Neuron (in vitro differentiated cells): Measurements from ENCODE around the gene TPX2.

Source experiments
- H2AFZ ChIP-seq: one replicate; pipeline ENCODE4 v1.6.1; 2013; ENCODE audit warnings: low read depth, mild to moderate bottlenecking, inconsistent platforms, low read length, moderate library complexity
- H3K27me3 ChIP-seq: one replicate; pipeline ENCODE4 v1.6.1; 2013; ENCODE audit warnings: low read length; ENCODE audit not compliant: insufficient read depth
- H3K36me3 ChIP-seq: one replicate; pipeline ENCODE4 v1.6.1; 2013; ENCODE audit warnings: low read length; ENCODE audit not compliant: insufficient read depth
- H3K4me1 ChIP-seq: one replicate; pipeline ENCODE4 v1.6.1; 2013; ENCODE audit warnings: low read length; ENCODE audit not compliant: insufficient read depth
- H3K4me3 ChIP-seq: 2 replicates; pipeline ENCODE4 v1.5.1; 2013; ENCODE audit warnings: mild to moderate bottlenecking, low read length, moderate library complexity
- H3K9me3 ChIP-seq: one replicate; pipeline ENCODE4 v1.6.1; 2013; ENCODE audit warnings: low read length

The TPX2 gene

DNA sequence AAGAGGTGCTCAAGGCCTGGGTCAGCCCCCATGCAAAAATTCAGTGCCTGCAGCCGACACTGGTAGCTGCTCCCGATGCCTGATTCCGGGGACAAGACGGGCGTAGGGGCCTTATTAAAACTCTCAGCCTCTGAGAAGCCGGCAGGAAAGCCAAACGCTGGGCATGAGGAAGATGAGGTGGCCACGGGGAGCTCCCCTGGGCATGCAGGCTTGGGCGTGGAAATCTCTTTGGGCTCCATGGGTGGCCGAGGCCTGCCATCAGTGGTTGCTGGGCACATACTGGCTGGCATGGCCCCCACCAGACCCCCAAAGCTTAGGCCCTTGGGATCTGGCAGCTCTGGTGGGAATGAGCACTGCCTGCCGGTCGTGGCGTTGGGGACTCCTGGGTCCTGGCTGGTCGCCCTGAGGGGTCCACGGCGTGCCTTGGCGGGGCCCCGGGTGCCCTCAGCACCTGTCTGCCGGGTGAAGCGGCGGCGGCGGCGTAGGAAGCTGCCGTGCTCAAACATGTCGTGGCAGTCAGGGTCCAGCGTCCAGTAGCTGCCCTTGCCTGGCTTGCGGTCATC, 105.7 kb downstream of the TPX2 start:
- Histone ChIP-seq H3K9me3 (no peaks in the 10 kb centered on the region), H2AFZ (no peak overlapping the region), H3K36me3 (no peaks in the 10 kb centered on the region), H3K4me1 (peaks cover 25% of the 10 kb centered on the region), H3K4me3 (no peak overlapping the region), H3K27me3 (peaks cover 9% of the 10 kb centered on the region)

DNA sequence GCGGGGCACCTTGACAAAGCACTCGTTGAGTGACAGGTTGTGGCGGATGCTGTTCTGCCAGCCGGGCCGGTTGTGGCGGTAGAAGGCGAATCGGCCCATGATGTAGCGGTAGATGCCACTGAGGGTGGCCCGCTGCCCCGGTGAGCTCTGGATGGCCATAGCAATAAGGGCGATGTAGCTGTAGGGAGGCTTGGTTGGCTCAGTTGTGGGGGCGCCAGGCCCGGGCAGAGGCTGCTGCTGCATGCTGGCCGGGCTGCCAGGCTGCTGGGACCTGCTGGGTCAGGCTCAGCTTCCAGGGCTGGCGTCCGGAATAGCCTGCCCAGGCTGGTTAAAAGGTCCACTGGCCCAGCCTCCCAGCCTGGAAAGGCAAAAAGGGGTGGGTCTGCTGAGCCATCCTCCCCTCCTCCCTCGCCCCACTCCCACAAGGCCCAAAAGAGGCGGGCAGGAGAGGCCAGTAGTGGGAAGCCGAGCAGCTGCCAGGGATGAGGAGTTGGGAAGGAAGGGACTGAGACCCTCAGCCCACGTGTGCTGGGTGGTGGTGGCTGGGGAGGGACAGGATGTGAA, 106.3 kb downstream of the TPX2 start, which contains the start of gene FOXS1:
TSS of gene FOXS1 (minus strand) at position 305 of the 564 bp plus-strand sequence. CDS start at position 243, 62 bp downstream.
- Histone ChIP-seq H3K36me3 (no peaks in the 10 kb centered on the region), H3K9me3 (no peaks in the 10 kb centered on the region), H3K4me3 (no peak within 1 kb of the TSS), H3K27me3 (peaks cover 9% of the 10 kb centered on the region), H2AFZ (peak within 1 kb of the TSS; percentile 4), H3K4me1 (peaks cover 25% of the 10 kb centered on the region)

DNA sequence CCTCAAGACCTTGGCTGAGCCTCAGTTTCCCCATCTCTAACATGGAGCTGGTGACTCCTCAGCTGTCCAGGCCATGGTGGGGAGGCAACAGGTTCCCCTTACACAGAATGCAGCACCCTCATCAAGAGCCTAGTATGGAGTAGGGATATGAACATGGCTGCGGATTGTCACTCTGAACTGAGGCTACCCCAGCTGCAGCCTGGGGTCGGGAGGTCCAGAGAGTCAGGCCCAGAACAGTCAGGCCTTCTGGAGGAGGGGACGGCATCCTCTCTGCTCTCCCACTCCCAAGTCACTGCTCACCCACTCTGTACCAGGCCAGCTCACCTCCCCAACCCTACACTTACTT, 107.7 kb downstream of the TPX2 start:
- no peaks in the 10 kb centered on the region for H3K36me3 ChIP-seq
- H2AFZ ChIP-seq: no peak overlapping the region
- H3K4me3 ChIP-seq: no peak overlapping the region
- peaks cover 25% of the 10 kb centered on the region for H3K4me1 ChIP-seq
- H3K9me3 ChIP-seq: no peaks in the 10 kb centered on the region
- peaks cover 15% of the 10 kb centered on the region for H3K27me3 ChIP-seq

DNA sequence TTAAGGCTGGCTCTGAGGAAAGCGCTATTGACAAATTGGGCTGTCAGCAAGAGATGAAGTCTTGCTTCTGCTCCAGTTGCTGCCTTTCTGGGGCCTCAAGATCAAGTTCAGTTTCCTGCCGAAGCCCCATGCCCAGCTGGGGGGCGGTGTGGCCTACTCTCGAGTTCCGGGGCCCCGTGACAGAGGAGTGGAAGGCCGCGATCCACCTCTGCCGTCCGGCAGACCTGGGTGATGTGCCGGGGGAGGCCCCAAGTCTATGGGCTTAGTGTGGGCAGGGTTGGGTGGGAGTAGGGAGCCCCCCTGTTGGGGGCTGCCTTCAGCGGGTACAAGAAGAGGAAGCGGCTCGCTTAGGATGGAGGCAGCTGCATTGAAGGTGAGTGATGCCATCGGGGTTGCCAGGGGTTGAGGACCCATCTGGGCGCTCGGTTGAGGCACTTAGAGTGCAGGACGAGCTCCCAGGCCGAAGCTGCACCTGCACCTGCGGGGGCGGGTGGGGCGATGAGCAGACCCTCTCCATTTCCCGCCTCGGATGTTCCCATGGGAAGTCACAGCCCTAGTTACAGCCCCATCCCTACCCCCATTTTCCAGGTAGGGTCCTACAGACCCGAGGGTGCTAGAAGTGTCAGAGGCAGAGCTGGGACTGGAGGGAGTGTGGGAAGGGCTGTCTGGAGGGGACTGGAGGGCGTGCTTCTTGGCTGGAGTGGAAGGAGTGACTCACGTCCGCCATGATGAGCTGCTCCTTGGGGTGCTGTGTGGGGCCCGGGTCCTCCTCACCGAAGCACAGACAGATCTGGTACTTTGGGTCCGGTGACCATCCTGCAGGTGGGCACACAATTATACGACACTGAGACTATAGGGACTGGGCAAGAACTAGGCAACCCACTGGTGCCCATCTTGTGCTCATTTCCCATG, 109.3 kb downstream of the TPX2 start:
- Histone ChIP-seq H3K36me3 (no peaks in the 10 kb centered on the region), H3K27me3 (peaks cover 15% of the 10 kb centered on the region), H3K4me3 (no peak overlapping the region), H3K4me1 (peaks cover 13% of the 10 kb centered on the region), H2AFZ (no peak overlapping the region), H3K9me3 (no peaks in the 10 kb centered on the region)

DNA sequence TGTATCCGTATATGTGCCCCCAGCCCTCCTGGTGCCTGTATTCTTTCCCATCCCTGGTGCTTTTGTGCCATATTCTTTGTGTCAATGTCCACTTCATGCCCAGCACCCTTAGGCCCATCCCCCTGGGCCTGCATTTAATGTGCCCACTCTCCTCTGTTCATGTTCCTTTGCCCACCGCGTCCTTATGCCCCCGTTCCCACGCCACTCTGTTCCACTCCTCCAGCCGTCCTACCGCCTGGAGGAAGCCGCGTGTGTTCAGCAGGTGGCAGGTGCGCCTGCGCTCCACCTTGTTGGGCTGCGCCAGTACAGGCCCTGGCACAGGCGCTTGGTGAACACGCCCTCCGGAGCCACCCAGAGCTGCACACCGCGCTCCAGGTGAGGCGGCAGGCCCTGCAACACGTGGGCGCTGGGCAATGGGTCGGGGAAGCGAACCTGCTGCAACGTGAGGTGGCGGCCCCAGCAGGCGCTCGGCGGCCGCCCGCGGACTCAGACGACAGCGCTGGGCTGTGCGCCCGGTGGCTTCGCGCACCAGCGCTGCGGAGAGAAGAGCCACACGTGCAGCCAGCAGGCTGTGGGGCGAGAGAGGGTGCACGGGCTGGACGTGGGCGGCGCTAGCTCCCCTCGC, 110.3 kb downstream of the TPX2 start:
- Histone ChIP-seq H3K4me3 (no peak overlapping the region), H2AFZ (no peak overlapping the region), H3K27me3 (peaks cover 24% of the 10 kb centered on the region), H3K36me3 (no peaks in the 10 kb centered on the region), H3K4me1 (peaks cover 13% of the 10 kb centered on the region), H3K9me3 (no peaks in the 10 kb centered on the region)
